IMR-90 (cell line): Measurements from ENCODE around the gene ADCK1. TPM values are rescaled to one million over a fixed set of nuclear protein-coding genes. Genes with fewer than 3 reads are reported as not detected.

ENCODE experiments used
- ATAC-seq: fragments of 200-7000 bp; cut with Tn5 transposase; 2 replicates; pipeline ENCODE4 v1.9.1; 2020; ENCODE audit warnings: low read depth, mild to moderate bottlenecking, moderate library complexity
- BruUV-seq: library from RNA; stranded (reverse); fragments of 400-500 nt; replicated peaks from 2 replicates; lab custom pipeline; 2021; lab: Mats Ljungman, UMichigan
- CTCF ChIA-PET: fragments of 300-600 bp; formaldehyde crosslinking; extraction: SDS; loops from one replicate; lab custom pipeline; 2021; ENCODE audit warnings: antibody characterized with exemption; lab: Yijun Ruan, JAX
- POLR2A ChIA-PET: fragments of 300-600 bp; sonication (Branson Sonifier 250); formaldehyde crosslinking; loops from one replicate; lab custom pipeline; 2022; ENCODE audit warnings: antibody characterized with exemption; ENCODE audit not compliant: unreplicated experiment; lab: Charles Lee
- DNase-seq: peaks from one replicate; pipeline ENCODE4 v3.0.0; 2013
- H2AFZ ChIP-seq: replicated peaks from 2 replicates; pipeline ENCODE3; 2013; ENCODE audit warnings: low read length, mild to moderate bottlenecking; ENCODE audit not compliant: poor library complexity
- H2AK5ac ChIP-seq: 2 replicates; pipeline ENCODE4 v1.6.1; 2013; ENCODE audit warnings: low read depth, low read length, inconsistent platforms
- H2AK9ac ChIP-seq: replicated peaks from 2 replicates; pipeline ENCODE3; 2013; ENCODE audit warnings: mild to moderate bottlenecking, low read depth, low read length, moderate library complexity; ENCODE audit not compliant: poor library complexity
- H2BK120ac ChIP-seq: 2 replicates; pipeline ENCODE4 v1.6.1; 2013; ENCODE audit warnings: low read depth, low read length, inconsistent platforms
- H2BK15ac ChIP-seq: 3 replicates; pipeline ENCODE4 v1.6.1; 2013; ENCODE audit warnings: low read depth, low read length, inconsistent platforms
- H2BK20ac ChIP-seq: 2 replicates; pipeline ENCODE4 v1.6.1; 2013; ENCODE audit warnings: low read depth, mild to moderate bottlenecking, inconsistent platforms, low read length, moderate library complexity
- H2BK5ac ChIP-seq: 2 replicates; pipeline ENCODE4 v1.6.1; 2013; ENCODE audit warnings: mild to moderate bottlenecking, low read depth, low read length, inconsistent platforms; ENCODE audit not compliant: poor library complexity, severe bottlenecking
- H3K14ac ChIP-seq: replicated peaks from 2 replicates; pipeline ENCODE4 v1.6.1; 2013; ENCODE audit warnings: low read depth, low read length, inconsistent platforms
- H3K18ac ChIP-seq: 2 replicates; pipeline ENCODE4 v1.6.1; 2013; ENCODE audit warnings: low read depth, low read length, control low read depth
- H3K23ac ChIP-seq: 2 replicates; pipeline ENCODE4 v1.6.1; 2013; ENCODE audit warnings: low read depth, low read length, inconsistent platforms
- H3K27ac ChIP-seq: 2 replicates; pipeline ENCODE4 v1.5.1; 2013; ENCODE audit warnings: mild to moderate bottlenecking, control low read depth, low read length; ENCODE audit not compliant: insufficient read depth
- H3K27me3 ChIP-seq: 2 replicates; pipeline ENCODE4 v1.6.1; 2013; ENCODE audit warnings: low read length; ENCODE audit not compliant: control insufficient read depth, insufficient read depth
- H3K36me3 ChIP-seq: 2 replicates; pipeline ENCODE4 v1.6.1; 2013; ENCODE audit warnings: low read length, mixed read lengths; ENCODE audit not compliant: control insufficient read depth, insufficient read depth
- H3K4ac ChIP-seq: 2 replicates; pipeline ENCODE4 v1.6.1; 2013; ENCODE audit warnings: low read depth, low read length, inconsistent platforms
- H3K4me1 ChIP-seq: 2 replicates; pipeline ENCODE4 v1.6.1; 2013; ENCODE audit warnings: low read length, mixed read lengths; ENCODE audit not compliant: control insufficient read depth, insufficient read depth
- H3K4me2 ChIP-seq: 2 replicates; pipeline ENCODE4 v1.6.1; 2013; ENCODE audit warnings: low read depth, mild to moderate bottlenecking, control low read depth, low read length, moderate library complexity
- H3K4me3 ChIP-seq: 2 replicates; pipeline ENCODE4 v1.5.1; 2013; ENCODE audit warnings: low read depth, mild to moderate bottlenecking, control low read depth, low read length, moderate library complexity; ENCODE audit not compliant: insufficient read depth
- H3K56ac ChIP-seq: 2 replicates; pipeline ENCODE4 v1.6.1; 2013; ENCODE audit warnings: low read length, inconsistent platforms; ENCODE audit not compliant: insufficient read depth; ENCODE audit errors: extremely low read depth
- H3K79me1 ChIP-seq, 2 experiments: 2 replicates each; pipeline ENCODE4 v1.6.1; 2013; ENCODE audit warnings: low read length in 2 of 2, inconsistent platforms in 1 of 2, low read depth in 1 of 2
- H3K9ac ChIP-seq: 2 replicates; pipeline ENCODE4 v1.6.1; 2013; ENCODE audit warnings: low read depth, low read length, control low read depth
- H3K9me1 ChIP-seq: 2 replicates; pipeline ENCODE4 v1.6.1; 2013; ENCODE audit warnings: low read length, inconsistent platforms; ENCODE audit not compliant: insufficient read depth
- H3K9me3 ChIP-seq: 2 replicates; pipeline ENCODE4 v1.6.1; 2013; ENCODE audit warnings: low read length; ENCODE audit not compliant: control insufficient read depth, insufficient read depth
- H4K20me1 ChIP-seq: 2 replicates; pipeline ENCODE4 v1.6.1; 2013; ENCODE audit warnings: low read length, inconsistent platforms; ENCODE audit not compliant: insufficient read depth
- H4K5ac ChIP-seq: 2 replicates; pipeline ENCODE4 v1.6.1; 2013; ENCODE audit warnings: mild to moderate bottlenecking, low read depth, low read length, control low read depth
- H4K8ac ChIP-seq, 2 experiments: 2 replicates each; pipeline ENCODE4 v1.6.1; 2013; ENCODE audit warnings: low read depth in 2 of 2, low read length in 2 of 2, control low read depth in 1 of 2, inconsistent platforms in 1 of 2
- H4K91ac ChIP-seq: 2 replicates; pipeline ENCODE4 v1.6.1; 2013; ENCODE audit warnings: low read depth, low read length, inconsistent platforms; ENCODE audit not compliant: insufficient read depth
- CEBPB ChIP-seq: IDR thresholded peaks from 2 replicates; pipeline ENCODE4 v1.6.1; 2012; ENCODE audit warnings: low read depth, low read length, improper control_type of control experiment
- CHD1 ChIP-seq: IDR thresholded peaks from 2 replicates; pipeline ENCODE4 v1.6.1; 2012; ENCODE audit warnings: low read depth, low read length, improper control_type of control experiment
- ELK1 ChIP-seq: fragments of 150-350 bp; IDR thresholded peaks from 2 replicates; pipeline ENCODE4 v1.6.1; 2016; ENCODE audit warnings: low read depth, mild to moderate bottlenecking, low read length, moderate library complexity, borderline replicate concordance
- FOS ChIP-seq: fragments of 150-350 bp; IDR thresholded peaks from 2 replicates; pipeline ENCODE4 v1.6.1; 2016; ENCODE audit warnings: low read depth, low read length
- MAFK ChIP-seq: IDR thresholded peaks from 2 replicates; pipeline ENCODE4 v1.6.1; 2012; ENCODE audit warnings: low read depth, low read length, improper control_type of control experiment
- MAZ ChIP-seq: IDR thresholded peaks from 2 replicates; pipeline ENCODE4 v1.6.1; 2012; ENCODE audit warnings: low read depth, mild to moderate bottlenecking, low read length, improper control_type of control experiment, moderate library complexity, borderline replicate concordance
- MXI1 ChIP-seq: IDR thresholded peaks from 2 replicates; pipeline ENCODE4 v1.6.1; 2012; ENCODE audit warnings: low read depth, mild to moderate bottlenecking, low read length, moderate library complexity, borderline replicate concordance
- NFE2L2 ChIP-seq: fragments of 150-350 bp; IDR thresholded peaks from 2 replicates; pipeline ENCODE4 v1.6.1; 2016; ENCODE audit warnings: low read depth, mild to moderate bottlenecking, low read length
- RAD21 ChIP-seq: IDR thresholded peaks from 2 replicates; pipeline ENCODE4 v1.6.1; 2012; ENCODE audit warnings: low read length, improper control_type of control experiment
- RCOR1 ChIP-seq: IDR thresholded peaks from 2 replicates; pipeline ENCODE4 v1.6.1; 2012; ENCODE audit warnings: mild to moderate bottlenecking, low read length, improper control_type of control experiment; ENCODE audit not compliant: insufficient replicate concordance
- RFX5 ChIP-seq: IDR thresholded peaks from 2 replicates; pipeline ENCODE4 v1.8.0; 2012; ENCODE audit warnings: low read depth, mild to moderate bottlenecking, low read length, moderate library complexity
- WGBS, 2 experiments: methylation state at CpG; one replicate each; pipeline versions ENCODE4 v1.1.5 to v1.1.7; 2013; ENCODE audit warnings: missing lambda C conversion rate in 2 of 2; ENCODE audit not compliant: insufficient read length in 1 of 2; ENCODE audit errors: extremely low coverage in 2 of 2; 5-methylcytosine and 5-hydroxymethylcytosine counted together
- dilution Hi-C: fragments of 300-500 bp; cut with HindIII; formaldehyde crosslinking; loops from one replicate; pipeline ENCODE4 v1.14.3; 2018; ENCODE audit warnings: low sequenced_read_pairs; ENCODE audit not compliant: unreplicated experiment
- in situ Hi-C: fragments of 300-500 bp; cut with MboI; formaldehyde crosslinking; loops from 3 replicates; pipeline ENCODE4 v1.14.3; 2019; ENCODE audit warnings: low sequenced_read_pairs, inconsistent platforms, mixed read lengths
- intact Hi-C: fragments of 100-400 bp; cut with micrococcal nuclease; formaldehyde crosslinking; loops from 2 replicates; pipeline ENCODE4 v1.10.0; 2022
- polyA plus RNA-seq, 3 experiments: library from polyadenylated mRNA; depleted of rRNA; stranded (reverse); fragments of >200 nt; gene quantifications; 2 replicates each; pipeline ENCODE4 v1.2.3, GENCODE V29; 2012; ENCODE audit warnings: low replicate concordance in 1 of 3
- total RNA-seq: library from RNA; depleted of rRNA; stranded (reverse); fragments of >200 nt; gene quantifications from 2 replicates; pipeline ENCODE4 v1.2.3, GENCODE V29; 2012
- TF ChIP-seq, protein P1 (sequence below): conservative IDR thresholded peaks from 2 replicates; pipeline ENCODE4 v1.5.1; 2012; ENCODE audit warnings: mild to moderate bottlenecking, low read depth, low read length, improper control_type of control experiment

The ADCK1 gene
- total and polyA plus RNA-seq, 2 of the 4 experiments (the other 2 are of a cell fraction) = 1.6 to 4.6 TPM

DNA sequence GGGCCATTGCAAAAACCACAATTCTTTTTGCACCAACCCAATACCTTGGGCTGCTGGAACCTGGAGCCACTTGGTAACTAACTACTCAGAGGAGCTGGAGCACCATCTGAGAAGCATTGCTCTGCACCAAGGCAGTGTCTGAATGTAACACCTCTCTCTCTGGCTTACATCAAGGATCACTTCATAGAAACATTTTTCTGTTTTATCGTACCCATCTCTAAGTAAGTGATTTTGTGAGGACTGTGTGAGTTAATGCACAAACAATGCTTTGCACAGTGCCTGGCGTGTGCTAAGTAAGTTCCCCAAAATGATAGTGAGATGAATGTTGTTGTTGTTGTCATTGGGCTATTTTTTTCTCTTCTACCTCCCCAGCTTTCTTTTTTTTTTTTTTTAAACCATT is 111.4 kb downstream of the ADCK1 start:
- BruUV-seq = no TSS peak
- H2BK5ac ChIP-seq = no peak overlapping the region
- no peak overlapping the region for H3K18ac ChIP-seq
- no peaks in the 10 kb centered on the region; the same call in 1 of the 2 replicates for H3K9me1 ChIP-seq
- H3K36me3 ChIP-seq = no peaks in the 10 kb centered on the region
- H4K8ac ChIP-seq = no peak overlapping the region
- H2BK120ac ChIP-seq = no peak overlapping the region
- no peak overlapping the region for H2BK15ac ChIP-seq
- WGBS, 2 experiments = no CpG with 5 or more reads among the region's 2 CpGs
- no peak overlapping the region for H3K23ac ChIP-seq
- no peak overlapping the region for H3K14ac ChIP-seq
- ChIA-PET POLR2A (no interaction called here), CTCF (no interaction called here)
- TF ChIP-seq RAD21 = no peak
- no peak for TF ChIP-seq CEBPB
- TF ChIP-seq MAZ = no peak
- no peak for TF ChIP-seq CHD1
- TF ChIP-seq RFX5 = no peak
- TF ChIP-seq, protein P1, sequence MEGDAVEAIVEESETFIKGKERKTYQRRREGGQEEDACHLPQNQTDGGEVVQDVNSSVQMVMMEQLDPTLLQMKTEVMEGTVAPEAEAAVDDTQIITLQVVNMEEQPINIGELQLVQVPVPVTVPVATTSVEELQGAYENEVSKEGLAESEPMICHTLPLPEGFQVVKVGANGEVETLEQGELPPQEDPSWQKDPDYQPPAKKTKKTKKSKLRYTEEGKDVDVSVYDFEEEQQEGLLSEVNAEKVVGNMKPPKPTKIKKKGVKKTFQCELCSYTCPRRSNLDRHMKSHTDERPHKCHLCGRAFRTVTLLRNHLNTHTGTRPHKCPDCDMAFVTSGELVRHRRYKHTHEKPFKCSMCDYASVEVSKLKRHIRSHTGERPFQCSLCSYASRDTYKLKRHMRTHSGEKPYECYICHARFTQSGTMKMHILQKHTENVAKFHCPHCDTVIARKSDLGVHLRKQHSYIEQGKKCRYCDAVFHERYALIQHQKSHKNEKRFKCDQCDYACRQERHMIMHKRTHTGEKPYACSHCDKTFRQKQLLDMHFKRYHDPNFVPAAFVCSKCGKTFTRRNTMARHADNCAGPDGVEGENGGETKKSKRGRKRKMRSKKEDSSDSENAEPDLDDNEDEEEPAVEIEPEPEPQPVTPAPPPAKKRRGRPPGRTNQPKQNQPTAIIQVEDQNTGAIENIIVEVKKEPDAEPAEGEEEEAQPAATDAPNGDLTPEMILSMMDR = no peak
- no peak for TF ChIP-seq RCOR1
- no peak for TF ChIP-seq NFE2L2
- no peak for TF ChIP-seq MAFK
- no peak for TF ChIP-seq FOS
- TF ChIP-seq MXI1 = no peak
- no peak for TF ChIP-seq ELK1
- in situ Hi-C loops (no loop called here), dilution Hi-C loops (no loop called here), intact Hi-C loops (no loop called here)
- no peak overlapping the region for H4K5ac ChIP-seq
- no peaks in the 10 kb centered on the region for H3K79me1 ChIP-seq
- H2AK9ac ChIP-seq = no peak overlapping the region
- H3K4ac ChIP-seq = no peak overlapping the region
- H3K27ac ChIP-seq = no peak overlapping the region
- H4K20me1 ChIP-seq = no peaks in the 10 kb centered on the region
- no peak for DNase-seq
- H3K9ac ChIP-seq = no peak overlapping the region
- no peaks in the 10 kb centered on the region for H3K27me3 ChIP-seq
- no peak overlapping the region for H2AK5ac ChIP-seq
- no peaks in the 10 kb centered on the region for H3K9me3 ChIP-seq
- no peak overlapping the region for H3K56ac ChIP-seq
- H3K4me1 ChIP-seq = no peaks in the 10 kb centered on the region
- no peak overlapping the region for H4K91ac ChIP-seq
- no peak overlapping the region for H3K4me2 ChIP-seq
- no peak for ATAC-seq
- no peak overlapping the region for H2BK20ac ChIP-seq
- no peak overlapping the region for H2AFZ ChIP-seq
- H3K4me3 ChIP-seq = no peak overlapping the region
